ENCODE data around the gene KIDINS220. TPM values are rescaled to one million over a fixed set of nuclear protein-coding genes. Genes with fewer than 3 reads are reported as not detected.

The KIDINS220 gene
- total and polyA plus RNA-seq, 2 of the 13 experiments (the other 11 are each of a cell fraction or from before 2014, with no cell fraction given) = 25.2 to 32.3 TPM

DNA sequence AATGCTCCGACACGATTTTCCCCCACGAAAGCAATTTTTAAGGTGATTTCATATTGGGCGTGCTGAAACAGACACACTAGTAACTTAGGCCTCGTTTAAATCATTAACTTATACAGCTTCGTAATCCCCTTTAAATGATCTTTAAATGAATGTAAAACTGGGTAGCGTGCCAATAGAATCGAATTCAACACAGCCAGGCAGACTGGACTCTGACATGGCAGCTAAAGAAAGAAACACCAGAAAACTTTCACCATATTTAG, 157.9 kb downstream of the KIDINS220 start (continued):
- TF ChIP-seq, protein P1, sequence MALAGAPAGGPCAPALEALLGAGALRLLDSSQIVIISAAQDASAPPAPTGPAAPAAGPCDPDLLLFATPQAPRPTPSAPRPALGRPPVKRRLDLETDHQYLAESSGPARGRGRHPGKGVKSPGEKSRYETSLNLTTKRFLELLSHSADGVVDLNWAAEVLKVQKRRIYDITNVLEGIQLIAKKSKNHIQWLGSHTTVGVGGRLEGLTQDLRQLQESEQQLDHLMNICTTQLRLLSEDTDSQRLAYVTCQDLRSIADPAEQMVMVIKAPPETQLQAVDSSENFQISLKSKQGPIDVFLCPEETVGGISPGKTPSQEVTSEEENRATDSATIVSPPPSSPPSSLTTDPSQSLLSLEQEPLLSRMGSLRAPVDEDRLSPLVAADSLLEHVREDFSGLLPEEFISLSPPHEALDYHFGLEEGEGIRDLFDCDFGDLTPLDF (CRISPR knock-in tag; IDR thresholded peaks at IDR 0.05) = no peak
- TF ChIP-seq, protein P2, sequence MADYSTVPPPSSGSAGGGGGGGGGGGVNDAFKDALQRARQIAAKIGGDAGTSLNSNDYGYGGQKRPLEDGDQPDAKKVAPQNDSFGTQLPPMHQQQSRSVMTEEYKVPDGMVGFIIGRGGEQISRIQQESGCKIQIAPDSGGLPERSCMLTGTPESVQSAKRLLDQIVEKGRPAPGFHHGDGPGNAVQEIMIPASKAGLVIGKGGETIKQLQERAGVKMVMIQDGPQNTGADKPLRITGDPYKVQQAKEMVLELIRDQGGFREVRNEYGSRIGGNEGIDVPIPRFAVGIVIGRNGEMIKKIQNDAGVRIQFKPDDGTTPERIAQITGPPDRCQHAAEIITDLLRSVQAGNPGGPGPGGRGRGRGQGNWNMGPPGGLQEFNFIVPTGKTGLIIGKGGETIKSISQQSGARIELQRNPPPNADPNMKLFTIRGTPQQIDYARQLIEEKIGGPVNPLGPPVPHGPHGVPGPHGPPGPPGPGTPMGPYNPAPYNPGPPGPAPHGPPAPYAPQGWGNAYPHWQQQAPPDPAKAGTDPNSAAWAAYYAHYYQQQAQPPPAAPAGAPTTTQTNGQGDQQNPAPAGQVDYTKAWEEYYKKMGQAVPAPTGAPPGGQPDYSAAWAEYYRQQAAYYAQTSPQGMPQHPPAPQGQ (CRISPR knock-in tag; IDR thresholded peaks at IDR 0.05; ENCODE audit: borderline replicate concordance) = no peak
- TF ChIP-seq, protein P3, sequence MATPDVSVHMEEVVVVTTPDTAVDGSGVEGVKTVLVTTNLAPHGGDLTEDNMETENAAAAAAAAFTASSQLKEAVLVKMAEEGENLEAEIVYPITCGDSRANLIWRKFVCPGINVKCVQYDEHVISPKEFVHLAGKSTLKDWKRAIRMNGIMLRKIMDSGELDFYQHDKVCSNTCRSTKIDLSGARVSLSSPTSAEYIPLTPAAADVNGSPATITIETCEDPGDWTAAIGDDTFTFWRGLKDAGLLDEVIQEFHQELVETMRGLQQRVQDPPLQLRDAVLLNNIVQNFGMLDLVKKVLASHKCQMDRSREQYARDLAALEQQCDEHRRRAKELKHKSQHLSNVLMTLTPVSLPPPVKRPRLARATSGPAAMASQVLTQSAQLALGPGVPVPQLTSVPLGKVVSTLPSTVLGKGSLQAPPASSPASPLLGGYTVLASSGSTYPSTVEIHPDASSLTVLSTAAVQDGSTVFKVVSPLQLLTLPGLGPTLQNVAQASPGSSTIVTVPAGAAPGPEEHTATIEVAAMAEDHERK (CRISPR knock-in tag; IDR thresholded peaks at IDR 0.05; ENCODE audit: low read depth) = no peak
- TF ChIP-seq ELF4 (CRISPR knock-in tag; IDR thresholded peaks at IDR 0.05; ENCODE audit: borderline replicate concordance) = 0 out of 2 replicates have a peak, but pooled peaks have one; percentile 15
- TF ChIP-seq ZNF678 (CRISPR knock-in tag; IDR thresholded peaks at IDR 0.05) = no peak
- TF ChIP-seq ZNF879 (CRISPR knock-in tag; IDR thresholded peaks at IDR 0.05) = no peak
- no peak for TF ChIP-seq ZC3H13 (CRISPR knock-in tag; IDR thresholded peaks at IDR 0.05)
- TF ChIP-seq ZNF556 (CRISPR knock-in tag; IDR thresholded peaks at IDR 0.05; ENCODE audit: borderline replicate concordance) = no peak
- no peak for TF ChIP-seq CC2D1A (CRISPR knock-in tag; IDR thresholded peaks at IDR 0.05)
- no peak for TF ChIP-seq ZNF296 (CRISPR knock-in tag; conservative IDR thresholded peaks at IDR 0.05)
- TF ChIP-seq GATAD2A (CRISPR knock-in tag; IDR thresholded peaks at IDR 0.05) = no peak
- no peak for TF ChIP-seq ZSCAN21 (CRISPR knock-in tag; IDR thresholded peaks at IDR 0.05; ENCODE audit: borderline replicate concordance)
- no peak for TF ChIP-seq THYN1 (CRISPR knock-in tag; IDR thresholded peaks at IDR 0.05; ENCODE audit: borderline replicate concordance, low read depth)
- TF ChIP-seq RFX5 (IDR thresholded peaks at IDR 0.05; ENCODE audit: low read depth, low read length) = no peak
- TF ChIP-seq, protein P4, sequence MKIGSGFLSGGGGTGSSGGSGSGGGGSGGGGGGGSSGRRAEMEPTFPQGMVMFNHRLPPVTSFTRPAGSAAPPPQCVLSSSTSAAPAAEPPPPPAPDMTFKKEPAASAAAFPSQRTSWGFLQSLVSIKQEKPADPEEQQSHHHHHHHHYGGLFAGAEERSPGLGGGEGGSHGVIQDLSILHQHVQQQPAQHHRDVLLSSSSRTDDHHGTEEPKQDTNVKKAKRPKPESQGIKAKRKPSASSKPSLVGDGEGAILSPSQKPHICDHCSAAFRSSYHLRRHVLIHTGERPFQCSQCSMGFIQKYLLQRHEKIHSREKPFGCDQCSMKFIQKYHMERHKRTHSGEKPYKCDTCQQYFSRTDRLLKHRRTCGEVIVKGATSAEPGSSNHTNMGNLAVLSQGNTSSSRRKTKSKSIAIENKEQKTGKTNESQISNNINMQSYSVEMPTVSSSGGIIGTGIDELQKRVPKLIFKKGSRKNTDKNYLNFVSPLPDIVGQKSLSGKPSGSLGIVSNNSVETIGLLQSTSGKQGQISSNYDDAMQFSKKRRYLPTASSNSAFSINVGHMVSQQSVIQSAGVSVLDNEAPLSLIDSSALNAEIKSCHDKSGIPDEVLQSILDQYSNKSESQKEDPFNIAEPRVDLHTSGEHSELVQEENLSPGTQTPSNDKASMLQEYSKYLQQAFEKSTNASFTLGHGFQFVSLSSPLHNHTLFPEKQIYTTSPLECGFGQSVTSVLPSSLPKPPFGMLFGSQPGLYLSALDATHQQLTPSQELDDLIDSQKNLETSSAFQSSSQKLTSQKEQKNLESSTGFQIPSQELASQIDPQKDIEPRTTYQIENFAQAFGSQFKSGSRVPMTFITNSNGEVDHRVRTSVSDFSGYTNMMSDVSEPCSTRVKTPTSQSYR (CRISPR knock-in tag; IDR thresholded peaks at IDR 0.05; ENCODE audit: borderline replicate concordance) = no peak
- TF ChIP-seq, protein P5, sequence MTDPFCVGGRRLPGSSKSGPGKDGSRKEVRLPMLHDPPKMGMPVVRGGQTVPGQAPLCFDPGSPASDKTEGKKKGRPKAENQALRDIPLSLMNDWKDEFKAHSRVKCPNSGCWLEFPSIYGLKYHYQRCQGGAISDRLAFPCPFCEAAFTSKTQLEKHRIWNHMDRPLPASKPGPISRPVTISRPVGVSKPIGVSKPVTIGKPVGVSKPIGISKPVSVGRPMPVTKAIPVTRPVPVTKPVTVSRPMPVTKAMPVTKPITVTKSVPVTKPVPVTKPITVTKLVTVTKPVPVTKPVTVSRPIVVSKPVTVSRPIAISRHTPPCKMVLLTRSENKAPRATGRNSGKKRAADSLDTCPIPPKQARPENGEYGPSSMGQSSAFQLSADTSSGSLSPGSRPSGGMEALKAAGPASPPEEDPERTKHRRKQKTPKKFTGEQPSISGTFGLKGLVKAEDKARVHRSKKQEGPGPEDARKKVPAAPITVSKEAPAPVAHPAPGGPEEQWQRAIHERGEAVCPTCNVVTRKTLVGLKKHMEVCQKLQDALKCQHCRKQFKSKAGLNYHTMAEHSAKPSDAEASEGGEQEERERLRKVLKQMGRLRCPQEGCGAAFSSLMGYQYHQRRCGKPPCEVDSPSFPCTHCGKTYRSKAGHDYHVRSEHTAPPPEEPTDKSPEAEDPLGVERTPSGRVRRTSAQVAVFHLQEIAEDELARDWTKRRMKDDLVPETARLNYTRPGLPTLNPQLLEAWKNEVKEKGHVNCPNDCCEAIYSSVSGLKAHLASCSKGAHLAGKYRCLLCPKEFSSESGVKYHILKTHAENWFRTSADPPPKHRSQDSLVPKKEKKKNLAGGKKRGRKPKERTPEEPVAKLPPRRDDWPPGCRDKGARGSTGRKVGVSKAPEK (CRISPR knock-in tag; IDR thresholded peaks at IDR 0.05; ENCODE audit: borderline replicate concordance) = no peak
- no peak for TF ChIP-seq ZSCAN31 (CRISPR knock-in tag; IDR thresholded peaks at IDR 0.05; ENCODE audit: low read depth)
- no peak for TF ChIP-seq ZNF496 (CRISPR knock-in tag; IDR thresholded peaks at IDR 0.05; ENCODE audit: insufficient replicate concordance)
- TF ChIP-seq SMYD3 (CRISPR knock-in tag; IDR thresholded peaks at IDR 0.05) = no peak
- no peak for TF ChIP-seq CHCHD3 (CRISPR knock-in tag; IDR thresholded peaks at IDR 0.05)
- TF ChIP-seq ARID2 (CRISPR knock-in tag; IDR thresholded peaks at IDR 0.05; ENCODE audit: borderline replicate concordance) = peak; percentile 18; the same call in 1 of the 2 replicates

Measured in HepG2 (cell line).